ENCODE measurements around the gene CIROP.

The CIROP gene

DNA sequence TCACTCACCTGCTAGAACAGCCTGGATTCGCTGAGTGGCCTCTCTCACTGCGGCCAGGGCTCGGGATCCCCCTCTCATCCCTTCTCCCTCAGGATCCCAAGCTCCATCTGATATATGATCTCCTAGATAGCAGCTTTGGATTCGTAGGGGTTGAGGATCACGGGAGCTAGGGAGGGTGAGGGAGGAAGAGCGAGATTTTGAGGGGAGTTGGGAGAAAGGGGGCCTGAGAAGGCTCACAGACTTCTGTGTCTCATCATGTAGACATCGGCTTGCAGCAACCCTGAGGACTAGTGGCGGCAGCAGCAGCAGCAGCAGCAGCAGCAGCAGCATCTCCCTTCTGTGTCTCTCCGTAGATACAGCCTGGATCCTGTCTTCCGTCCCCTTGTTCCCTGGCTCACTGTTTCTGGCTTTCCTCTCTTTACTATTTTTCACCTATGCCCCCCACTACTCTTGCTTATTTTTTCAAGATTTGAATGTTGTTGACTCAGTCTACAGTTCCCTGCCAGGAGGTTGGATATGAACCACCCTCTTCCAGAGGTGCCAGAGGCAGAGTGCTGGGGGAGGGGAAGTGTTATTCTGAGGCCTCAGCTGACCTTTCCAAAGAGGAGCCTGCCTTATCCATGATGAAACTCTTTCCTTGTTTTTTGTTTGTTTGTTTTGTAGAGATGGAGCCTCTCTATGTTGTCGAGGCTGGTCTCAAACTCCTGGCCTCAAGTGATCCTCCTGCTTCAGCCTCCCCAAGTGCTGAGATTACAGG is at the start of gene CIROP:
TSS of gene CIROP (minus strand) at position 399 of the 757 bp plus-strand sequence. CDS start at position 330, 69 bp downstream.
- no peak for DNase-seq (ENCODE audit: low read depth in 2 of 2)

DNA sequence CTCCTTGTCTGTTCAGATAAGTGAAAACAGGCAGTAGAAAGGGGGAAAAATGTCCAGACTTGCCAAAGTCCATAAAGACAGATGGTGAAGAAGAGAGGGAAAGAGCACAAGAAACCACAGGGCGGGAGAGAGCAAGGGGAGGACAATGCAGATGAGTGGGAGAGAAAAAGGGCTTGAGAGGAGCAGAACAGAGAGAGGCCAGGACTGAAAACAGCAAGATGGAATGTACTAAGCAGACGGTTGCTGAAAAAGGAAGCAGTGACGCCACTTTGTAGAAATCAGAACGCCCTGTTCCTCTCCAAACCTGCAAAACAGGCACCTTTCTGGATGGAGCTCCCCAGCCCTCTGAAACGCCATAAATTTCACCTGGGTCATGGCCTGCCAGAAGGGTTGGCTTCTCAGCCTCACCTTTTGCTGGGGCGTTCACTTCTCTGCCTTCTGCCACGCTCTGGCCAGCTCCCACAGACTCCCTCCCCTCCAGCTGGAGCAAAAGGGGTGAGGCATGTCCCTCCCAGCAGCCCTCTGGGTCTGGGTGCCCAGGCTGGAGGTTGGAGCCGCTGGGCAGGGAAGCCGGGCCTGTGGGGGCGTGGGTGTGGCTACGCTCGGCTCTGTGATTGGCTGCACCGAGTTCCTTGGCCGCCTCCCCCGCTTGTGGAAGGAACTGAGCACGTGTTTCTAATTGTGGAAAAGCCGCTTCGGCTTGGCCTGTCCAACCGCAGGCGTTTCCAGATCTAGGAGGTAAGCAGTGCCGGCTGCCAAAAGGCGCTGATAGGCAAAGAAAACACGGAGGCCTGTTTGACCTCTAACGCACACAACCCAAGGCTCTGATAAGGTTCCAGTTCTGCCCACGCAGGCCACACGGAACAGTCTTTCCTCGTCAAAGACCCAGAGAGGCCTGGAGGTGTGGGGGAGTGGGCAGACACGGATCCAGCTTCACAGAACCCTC is 49.3 kb upstream of the CIROP start:
- no peak for DNase-seq (ENCODE audit: low read depth in 2 of 2)

- no peak for DNase-seq (ENCODE audit: low read depth in 2 of 2)
Measured at GRCh38 chr14:23151342-23151741, 46.6 kb upstream of the CIROP start.

DNA sequence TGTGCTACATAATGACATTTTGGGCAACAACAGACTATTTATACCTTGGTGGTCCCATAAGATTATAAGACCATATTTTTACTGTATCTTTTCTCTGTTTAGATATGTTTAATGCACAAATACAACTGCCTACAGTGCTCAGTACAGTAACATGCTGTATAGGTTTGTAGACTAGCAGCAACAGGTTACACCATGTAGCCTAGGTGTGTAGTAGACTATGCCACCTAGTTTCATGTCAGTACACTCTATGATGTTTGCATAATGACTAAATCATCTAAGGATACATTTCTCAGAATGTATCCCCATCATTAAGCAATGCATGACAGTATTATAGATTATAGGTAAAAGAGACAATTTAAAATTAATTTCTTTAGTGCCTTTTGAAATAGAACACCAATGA is 45.0 kb upstream of the CIROP start:
- no peak for DNase-seq (ENCODE audit: low read depth in 2 of 2)

- DNase-seq (ENCODE audit: low read depth in 2 of 2) = no peak
Measured at GRCh38 chr14:23148591-23149249, 43.9 kb upstream of the CIROP start.

DNA sequence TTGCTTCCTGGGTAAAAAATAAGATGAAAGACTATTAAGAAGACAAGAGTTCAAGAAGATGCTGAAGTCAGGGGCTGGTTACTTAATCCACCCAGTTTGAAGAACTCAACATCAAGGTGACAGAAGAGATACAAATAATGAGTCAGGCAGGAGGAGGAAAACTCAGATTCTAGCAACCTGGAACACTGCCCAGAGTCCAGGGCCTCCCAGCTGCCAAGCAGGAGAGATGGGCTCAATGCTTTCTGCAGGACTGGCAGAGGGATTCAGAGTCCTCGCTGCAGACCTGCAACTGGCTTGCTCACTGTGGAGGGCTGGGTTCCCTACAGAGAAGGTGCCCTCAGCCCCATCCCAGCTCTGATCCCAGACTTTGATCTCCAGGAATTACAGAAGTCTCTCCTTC is 42.9 kb upstream of the CIROP start:
- DNase-seq (ENCODE audit: low read depth in 2 of 2) = no peak

DNA sequence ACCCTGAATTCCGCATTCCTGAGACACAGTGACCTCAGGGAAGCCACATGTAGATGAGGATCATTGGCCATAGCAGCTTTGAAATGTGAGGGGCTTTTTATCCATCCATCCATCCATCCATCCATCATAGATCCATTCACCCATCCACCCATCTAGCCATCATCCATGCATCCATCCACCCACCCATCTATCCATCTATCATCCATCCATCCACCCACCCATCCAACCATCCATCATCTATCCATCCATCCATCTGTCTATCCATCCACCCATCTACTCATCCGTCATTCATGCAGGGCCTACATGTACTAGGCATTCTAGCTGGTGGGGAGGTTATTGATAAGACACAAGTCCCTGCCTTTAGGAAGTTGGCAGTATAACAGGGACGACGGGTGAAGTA is 42.2 kb upstream of the CIROP start:
- DNase-seq (ENCODE audit: low read depth in 2 of 2) = no peak

GRCh38 chr14:23146351-23146910 is 41.6 kb upstream of the CIROP start:
- DNase-seq (ENCODE audit: low read depth in 2 of 2) = no peak

DNA sequence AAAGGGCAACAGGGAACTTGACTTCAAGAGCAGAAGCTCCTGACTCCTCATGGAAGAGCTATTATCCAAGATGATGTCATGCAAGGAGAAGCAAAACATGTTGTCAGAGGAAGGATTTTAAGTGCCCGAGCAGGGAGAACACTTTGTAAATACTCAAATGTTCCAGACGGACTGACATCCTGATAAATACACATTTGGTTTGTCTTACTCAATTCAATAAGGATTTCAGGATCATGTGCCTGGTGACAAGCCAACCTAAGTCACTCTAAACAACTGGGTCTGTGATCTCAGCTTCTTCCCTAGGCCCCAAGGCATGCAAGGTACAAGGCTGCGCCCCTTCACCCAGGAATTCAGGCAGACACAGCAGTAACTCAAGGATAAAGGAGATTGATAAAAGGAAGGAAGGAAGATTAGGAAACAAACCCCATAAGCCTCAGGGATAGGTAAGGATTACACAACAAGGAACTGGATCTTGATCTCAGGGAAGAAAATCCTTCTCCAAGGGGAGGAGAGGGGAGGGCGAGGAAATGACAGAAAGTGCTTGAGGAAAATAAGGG is 41.1 kb upstream of the CIROP start:
- DNase-seq (ENCODE audit: low read depth in 2 of 2) = no peak

DNA sequence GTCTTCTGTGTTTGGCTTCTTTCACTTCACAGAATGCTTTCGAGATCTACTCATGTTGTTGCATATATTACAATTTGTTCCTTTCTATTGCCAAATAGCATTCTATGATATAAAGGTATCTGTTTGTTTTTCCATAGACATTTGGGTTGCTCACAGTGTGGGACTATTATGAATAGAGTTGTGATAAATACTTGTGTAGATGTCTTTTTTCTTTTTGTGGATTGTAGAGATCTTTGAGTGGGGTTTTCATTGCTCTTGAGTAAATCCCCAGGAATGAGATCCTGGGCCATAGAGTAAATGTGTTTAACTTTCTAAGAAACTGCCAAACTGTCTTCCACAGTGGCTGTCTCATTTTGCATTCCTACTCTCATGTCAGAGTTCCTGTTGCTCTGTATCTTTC is 39.1 kb upstream of the CIROP start:
- no peak for DNase-seq (ENCODE audit: low read depth in 2 of 2)

DNA sequence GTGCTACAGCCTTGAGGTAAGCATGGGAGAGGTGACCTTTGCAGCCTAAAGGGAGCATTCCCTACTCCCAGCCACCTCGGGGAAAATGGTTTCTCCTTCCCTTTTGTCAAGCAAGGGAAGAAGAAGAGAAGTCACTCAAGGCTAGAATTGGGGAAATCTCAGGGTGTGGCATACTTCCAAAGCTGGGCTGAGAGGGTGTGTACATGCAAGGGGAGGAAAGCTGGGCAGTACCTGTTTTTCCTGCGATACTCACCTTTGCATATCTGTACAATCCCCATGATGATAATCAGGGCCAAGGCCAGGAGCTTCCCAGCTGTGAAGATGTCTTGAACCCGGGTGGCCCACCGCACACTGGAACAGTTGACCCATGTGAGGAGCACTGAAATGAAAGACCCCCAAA is 38.0 kb upstream of the CIROP start:
- no peak for DNase-seq (ENCODE audit: low read depth in 2 of 2)

DNA sequence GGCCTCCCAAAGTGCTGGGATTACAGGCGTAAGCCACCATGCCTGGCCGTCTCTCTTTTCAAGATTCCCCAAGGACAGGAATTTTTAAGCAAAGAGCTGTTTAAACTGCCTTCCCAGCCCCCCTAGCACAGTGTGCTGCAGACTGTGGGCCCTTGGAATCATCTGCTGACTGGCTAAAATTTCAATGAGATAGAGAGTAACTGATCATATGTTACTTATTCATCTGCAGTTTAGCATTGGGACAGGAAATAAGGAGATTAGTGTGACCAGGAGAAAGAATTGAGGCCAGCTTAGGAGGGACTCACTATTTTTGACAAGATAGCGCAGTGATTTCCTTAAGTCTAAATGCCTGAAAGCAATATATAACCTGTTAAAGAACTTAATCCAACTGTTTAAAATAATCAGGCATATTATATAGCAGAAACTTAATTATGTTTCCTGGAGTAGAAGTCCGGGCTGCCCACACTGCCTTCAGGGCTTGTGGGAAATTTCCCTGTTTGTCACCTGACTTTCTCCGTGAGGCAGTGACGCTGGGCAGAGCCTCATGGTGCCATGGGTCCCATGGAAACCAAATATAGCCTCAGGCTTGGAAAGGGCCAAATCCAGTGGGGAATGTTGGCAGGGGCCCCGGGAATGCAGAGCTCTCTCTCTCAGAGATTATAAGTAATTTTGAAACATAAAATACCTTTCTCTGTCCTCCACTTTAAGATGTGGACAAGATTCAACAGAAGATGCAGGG is 37.1 kb upstream of the CIROP start:
- DNase-seq (ENCODE audit: low read depth in 2 of 2) = no peak

DNA sequence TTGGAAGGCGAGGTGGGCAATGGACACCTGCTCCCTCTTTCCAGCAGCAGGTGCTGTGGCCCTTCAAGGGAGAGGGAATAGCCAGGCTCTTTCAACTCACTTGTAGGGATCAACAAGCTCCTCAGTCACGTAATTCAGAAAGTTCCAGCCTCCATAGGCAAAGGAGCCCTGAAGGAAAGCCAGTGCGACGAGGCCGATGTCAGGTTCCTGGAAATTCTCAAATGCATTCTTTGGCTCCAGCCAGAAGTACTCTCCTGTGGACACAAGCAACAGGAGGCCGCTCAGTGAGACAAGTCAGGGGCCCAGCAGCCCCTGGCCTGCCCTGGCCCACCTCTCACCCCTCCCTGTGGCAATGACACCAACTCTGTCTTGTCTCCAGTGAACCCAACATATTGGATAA is 35.6 kb upstream of the CIROP start:
- no peak for DNase-seq (ENCODE audit: low read depth in 2 of 2)

GRCh38 chr14:23139874-23140273 is 35.1 kb upstream of the CIROP start:
- DNase-seq (ENCODE audit: low read depth in 2 of 2) = no peak

DNA sequence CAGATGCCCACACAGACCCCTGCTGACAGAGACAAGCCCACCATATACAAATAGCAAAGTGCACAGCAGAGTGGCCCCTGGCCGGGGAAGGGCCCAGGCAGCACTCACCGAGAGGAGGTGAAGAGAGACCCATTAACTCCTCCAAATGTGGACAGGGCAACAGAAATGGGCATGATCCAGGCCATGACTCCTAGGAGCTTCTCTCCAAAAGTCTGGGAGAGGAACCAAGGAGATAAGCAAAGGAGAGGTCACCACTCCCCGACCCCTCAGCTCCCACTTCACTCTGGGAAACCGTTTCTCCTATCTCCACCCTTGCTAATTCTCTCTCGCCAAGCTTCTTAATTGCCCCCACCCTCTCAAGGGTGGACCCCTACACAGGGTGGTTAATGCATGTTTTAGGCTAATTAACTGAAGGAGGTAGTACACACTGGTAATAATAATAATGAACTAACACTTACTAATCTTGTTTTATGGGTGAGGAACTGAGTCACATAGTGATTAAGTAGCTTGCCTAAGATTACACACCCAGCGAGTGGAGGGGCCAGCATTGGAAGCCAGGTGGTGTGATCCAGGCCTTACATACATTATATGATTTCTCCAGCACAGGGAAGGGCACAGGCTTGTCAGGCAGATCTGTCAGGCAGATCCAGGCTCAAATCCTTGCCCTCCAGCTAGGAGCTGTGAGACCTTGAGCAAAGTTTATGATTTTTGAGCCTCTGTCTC is 33.2 kb upstream of the CIROP start:
- no peak for DNase-seq (ENCODE audit: low read depth in 2 of 2)

GRCh38 chr14:23137192-23137812 is 32.5 kb upstream of the CIROP start:
- DNase-seq (ENCODE audit: low read depth in 2 of 2) = no peak

- no peak for DNase-seq (ENCODE audit: low read depth in 2 of 2)
Measured at GRCh38 chr14:23136566-23137133, 31.9 kb upstream of the CIROP start.

- no peak for DNase-seq (ENCODE audit: low read depth in 2 of 2)
Measured at GRCh38 chr14:23132970-23133369, 28.2 kb upstream of the CIROP start.

- no peak for DNase-seq (ENCODE audit: low read depth in 2 of 2)
Measured at GRCh38 chr14:23131482-23131881, 26.7 kb upstream of the CIROP start.

DNA sequence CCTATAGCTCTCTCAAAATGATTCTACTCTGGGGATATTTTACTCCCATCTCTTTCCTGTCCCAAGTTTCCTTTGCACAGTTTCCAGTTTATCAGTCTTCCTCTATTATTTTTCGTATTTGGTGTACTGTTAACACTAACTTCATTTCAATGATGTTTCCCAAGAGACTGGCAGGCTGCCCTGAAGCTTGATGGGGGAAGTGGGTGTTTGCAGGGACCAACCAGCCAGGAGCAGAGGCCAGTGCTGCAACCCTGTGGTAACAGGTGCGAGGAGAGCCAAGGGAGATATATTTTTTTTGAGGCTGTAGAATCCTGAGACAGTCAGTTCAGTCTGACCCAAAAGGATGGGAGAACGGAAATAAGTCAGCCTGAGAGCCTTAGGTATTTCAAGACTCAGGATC is 26.1 kb upstream of the CIROP start:
- no peak for DNase-seq (ENCODE audit: low read depth in 2 of 2)

All from stimulated activated CD8-positive, alpha-beta memory T cell treated with anti-CD3 and anti-CD28 coated beads, Interleukin-7, amount 100 ng/mL, for 1 hour (primary cell).